CD4-positive, alpha-beta T cell treated with Interferon alpha-2 for 1 hour (primary cell): ENCODE data around the gene CFAP45.

Source experiments
- DNase-seq, 2 donors: peaks; one replicate each; pipeline ENCODE4 v3.0.0-alpha.2; 2020 to 2022

Gene CFAP45

GRCh38 chr1:159825564-159825963 lies 74.4 kb downstream of the CFAP45 start:
- no peak for DNase-seq

DNA sequence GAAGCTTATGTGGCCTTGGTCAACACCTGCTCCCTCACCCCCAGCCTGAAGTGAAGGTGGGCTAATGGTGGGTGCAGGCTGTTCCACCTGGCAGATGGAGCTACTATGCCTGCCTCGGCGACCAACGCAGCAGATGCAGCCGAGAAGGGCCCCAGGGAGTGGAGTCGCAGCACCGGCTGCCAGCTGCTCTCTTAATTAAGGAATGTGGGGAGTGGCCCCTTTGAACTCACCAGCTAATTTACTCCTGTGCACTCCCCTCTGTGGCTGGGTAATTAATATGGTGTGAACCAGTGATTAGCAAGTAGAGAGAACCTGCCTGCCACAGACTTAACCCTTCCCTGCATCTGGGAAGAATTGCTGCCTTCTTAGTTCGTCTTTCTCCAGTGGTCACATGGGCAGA lies 76.6 kb downstream of the CFAP45 start:
- DNase-seq: no peak
